ENCODE results near the gene MSLN.
"Not testable (repeated sequence)": the region's sequence is repeated elsewhere in the genome, so short reads cannot be mapped to it uniquely, and the experiment has no call there.

MSLN gene

DNA sequence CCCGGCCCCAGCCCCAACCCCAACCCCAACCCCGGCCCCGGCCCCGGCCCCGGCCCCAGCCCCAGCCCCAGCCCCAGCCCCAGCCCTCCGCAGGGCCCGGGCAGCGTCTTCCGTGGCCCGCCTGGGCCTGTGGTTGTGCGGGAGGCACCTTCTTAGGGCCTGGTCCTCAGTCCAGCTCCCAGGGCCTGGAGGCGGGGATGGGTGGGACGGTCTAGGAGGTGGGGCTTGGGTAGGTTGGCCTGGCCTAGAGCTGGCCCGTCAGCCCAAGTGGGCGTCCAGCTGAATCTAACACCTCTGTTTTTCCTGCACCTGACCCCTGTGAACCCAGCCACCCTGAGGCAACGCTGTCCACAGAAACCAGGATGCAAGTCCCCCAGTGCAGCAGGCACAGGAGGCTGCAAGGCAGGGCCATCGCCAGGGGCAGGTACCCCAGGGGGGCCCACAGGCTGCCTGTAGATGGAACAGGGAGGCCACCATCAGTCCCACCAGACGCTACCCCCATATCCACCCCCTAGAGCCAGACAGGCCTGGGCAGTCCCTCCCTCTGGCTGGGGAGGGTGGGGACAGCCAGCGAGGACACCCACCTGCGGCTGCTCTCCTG, 8.8 kb downstream of the MSLN start:
- no peak for DNase-seq (ENCODE audit: low read depth)
- TF ChIP-seq, protein P1, sequence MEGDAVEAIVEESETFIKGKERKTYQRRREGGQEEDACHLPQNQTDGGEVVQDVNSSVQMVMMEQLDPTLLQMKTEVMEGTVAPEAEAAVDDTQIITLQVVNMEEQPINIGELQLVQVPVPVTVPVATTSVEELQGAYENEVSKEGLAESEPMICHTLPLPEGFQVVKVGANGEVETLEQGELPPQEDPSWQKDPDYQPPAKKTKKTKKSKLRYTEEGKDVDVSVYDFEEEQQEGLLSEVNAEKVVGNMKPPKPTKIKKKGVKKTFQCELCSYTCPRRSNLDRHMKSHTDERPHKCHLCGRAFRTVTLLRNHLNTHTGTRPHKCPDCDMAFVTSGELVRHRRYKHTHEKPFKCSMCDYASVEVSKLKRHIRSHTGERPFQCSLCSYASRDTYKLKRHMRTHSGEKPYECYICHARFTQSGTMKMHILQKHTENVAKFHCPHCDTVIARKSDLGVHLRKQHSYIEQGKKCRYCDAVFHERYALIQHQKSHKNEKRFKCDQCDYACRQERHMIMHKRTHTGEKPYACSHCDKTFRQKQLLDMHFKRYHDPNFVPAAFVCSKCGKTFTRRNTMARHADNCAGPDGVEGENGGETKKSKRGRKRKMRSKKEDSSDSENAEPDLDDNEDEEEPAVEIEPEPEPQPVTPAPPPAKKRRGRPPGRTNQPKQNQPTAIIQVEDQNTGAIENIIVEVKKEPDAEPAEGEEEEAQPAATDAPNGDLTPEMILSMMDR (IDR thresholded peaks at IDR 0.05; ENCODE audit: low read depth, low read length, missing control alignments) = no peak
- in situ Hi-C loops (cut with HindIII; ENCODE audit: low sequenced_read_pairs) = no loop called here
- H3K4me3 ChIP-seq (ENCODE audit: low read depth, low read length) = no peak overlapping the region

DNA sequence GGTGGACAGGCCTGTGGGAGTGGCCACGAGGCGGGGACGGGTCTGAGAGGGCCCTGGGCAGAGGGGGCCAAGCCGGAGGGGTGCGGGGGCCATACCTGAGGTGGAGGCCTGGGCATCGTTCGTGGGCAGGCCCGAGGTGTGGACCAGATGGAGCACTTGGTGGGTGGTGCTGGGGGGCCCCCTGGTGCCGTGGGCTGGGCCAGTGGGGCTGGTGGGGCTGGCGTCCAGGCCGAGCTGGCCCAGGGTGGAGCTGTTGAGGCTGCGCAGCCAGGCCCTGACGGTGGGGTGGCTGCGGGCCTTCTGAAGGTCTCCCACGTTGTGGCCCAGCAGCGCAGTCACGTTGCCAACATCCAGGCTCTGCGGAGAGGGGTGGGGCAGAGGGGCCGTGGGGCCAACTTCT, 9.4 kb downstream of the MSLN start:
- no peak for DNase-seq (ENCODE audit: low read depth)
- TF ChIP-seq, protein P1 (IDR thresholded peaks at IDR 0.05; ENCODE audit: low read depth, low read length, missing control alignments) = no peak
- in situ Hi-C loops (cut with HindIII; ENCODE audit: low sequenced_read_pairs) = no loop called here
- no peak overlapping the region for H3K4me3 ChIP-seq (ENCODE audit: low read depth, low read length)

GRCh38 chr16:770411-770810, 9.9 kb downstream of the MSLN start:
- DNase-seq (ENCODE audit: low read depth) = no peak
- in situ Hi-C loops (cut with HindIII; ENCODE audit: low sequenced_read_pairs) = no loop called here
- H3K4me3 ChIP-seq (ENCODE audit: low read depth, low read length) = no peak overlapping the region
- TF ChIP-seq, protein P1 (IDR thresholded peaks at IDR 0.05; ENCODE audit: low read depth, low read length, missing control alignments) = no peak

DNA sequence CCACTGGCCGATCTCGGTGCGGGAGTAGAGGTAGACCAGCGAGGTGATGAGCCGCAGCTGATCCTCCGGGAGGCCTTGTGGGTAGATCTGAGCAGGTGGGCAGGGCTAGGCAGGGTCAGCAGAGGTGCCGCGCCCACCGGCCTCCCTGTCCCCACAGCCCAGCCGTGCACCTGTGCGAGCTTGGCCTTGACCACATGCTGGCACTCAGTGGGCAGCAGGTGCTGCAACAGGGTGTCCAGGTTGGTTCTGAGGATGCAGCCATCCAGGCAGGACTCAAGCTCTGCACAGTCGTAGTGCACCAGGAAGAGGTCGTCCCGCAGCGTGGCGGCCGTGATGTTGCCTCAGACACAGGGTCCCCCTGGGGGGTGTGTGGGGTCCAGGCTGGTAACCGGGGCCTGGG, 12.4 kb downstream of the MSLN start:
- H3K4me3 ChIP-seq (ENCODE audit: low read depth, low read length) = no peak overlapping the region
- DNase-seq (ENCODE audit: low read depth) = no peak
- in situ Hi-C loops (cut with HindIII; ENCODE audit: low sequenced_read_pairs) = no loop called here
- TF ChIP-seq, protein P1 (IDR thresholded peaks at IDR 0.05; ENCODE audit: low read depth, low read length, missing control alignments) = no peak

DNA sequence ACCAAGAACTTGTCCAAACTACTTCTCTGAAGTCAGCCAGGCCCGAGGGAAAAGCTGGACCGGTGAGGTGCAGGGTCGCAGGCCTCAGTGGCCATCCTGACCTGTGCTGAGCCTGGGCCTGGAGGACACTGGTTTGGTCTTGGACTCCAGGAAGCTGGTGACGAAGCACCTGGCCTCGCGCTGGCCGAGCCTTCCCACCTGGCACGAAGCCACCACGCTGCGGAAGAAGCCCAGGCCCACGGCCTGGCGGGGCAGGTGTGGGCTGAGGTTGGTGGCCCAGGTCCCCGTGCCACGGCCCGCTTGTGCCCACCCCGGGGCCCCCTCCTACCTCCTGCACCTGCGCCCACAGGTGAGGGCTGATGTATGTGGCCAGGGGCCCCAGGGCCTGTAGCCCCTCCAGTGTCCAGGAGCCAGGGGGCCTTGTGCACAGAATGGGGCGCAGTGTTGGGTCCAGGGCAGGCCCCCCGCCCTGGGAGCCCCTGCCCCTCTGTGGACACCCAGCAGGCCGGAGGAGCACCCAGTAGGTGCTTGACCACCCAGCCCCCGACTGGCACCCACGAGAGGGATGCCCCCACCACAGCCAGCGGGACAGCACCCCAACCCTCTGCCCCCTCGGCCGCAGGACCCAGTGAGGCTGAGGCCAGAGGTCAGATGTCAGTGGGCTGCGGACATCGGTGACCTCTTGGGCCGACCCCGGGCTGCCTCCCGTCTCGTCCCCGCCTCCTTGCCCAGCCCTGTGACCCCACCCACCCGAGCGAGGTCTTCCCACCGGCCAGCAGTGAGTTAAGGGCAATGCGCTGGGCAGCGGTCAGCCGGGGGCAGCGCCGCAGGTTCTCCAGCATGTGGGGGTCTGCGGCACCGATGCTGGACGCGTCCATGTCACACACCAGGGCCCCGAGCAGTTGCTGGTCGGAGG, 13.8 kb downstream of the MSLN start:
- DNase-seq (ENCODE audit: low read depth) = no peak
- TF ChIP-seq, protein P1 (IDR thresholded peaks at IDR 0.05; ENCODE audit: low read depth, low read length, missing control alignments) = no peak
- in situ Hi-C loops (cut with HindIII; ENCODE audit: low sequenced_read_pairs) = no loop called here
- no peak overlapping the region for H3K4me3 ChIP-seq (ENCODE audit: low read depth, low read length)

DNA sequence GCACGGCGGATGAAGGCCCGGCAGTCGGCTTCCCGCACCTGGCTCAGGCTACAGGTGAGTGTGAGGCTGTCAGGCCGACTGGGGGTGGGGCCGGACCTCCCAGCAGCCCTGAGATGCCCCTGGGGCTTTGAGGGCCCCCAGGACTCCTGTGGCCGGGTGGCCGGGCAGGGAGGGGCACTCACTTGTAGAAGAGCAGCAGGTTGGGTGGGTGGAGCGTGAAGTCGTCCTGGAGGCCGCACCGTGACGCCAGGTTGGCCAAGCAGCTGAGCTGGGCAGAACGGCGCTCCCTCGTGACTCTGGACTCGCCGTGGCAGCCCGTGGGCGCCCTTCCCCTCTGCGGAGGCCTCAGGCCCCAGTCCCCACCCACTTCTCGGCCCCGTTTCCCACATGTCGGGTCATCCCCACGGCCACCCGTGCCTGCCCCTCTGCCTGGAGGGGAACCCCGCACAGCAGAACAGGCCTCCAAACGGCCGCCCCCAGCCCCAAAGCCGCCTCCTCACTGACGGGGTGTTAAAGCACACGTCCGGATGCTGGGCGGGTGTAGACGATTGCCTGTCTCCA, 14.8 kb downstream of the MSLN start:
- no peak for DNase-seq (ENCODE audit: low read depth)
- TF ChIP-seq, protein P1 (IDR thresholded peaks at IDR 0.05; ENCODE audit: low read depth, low read length, missing control alignments) = no peak
- in situ Hi-C loops (cut with HindIII; ENCODE audit: low sequenced_read_pairs) = no loop called here
- no peak overlapping the region for H3K4me3 ChIP-seq (ENCODE audit: low read depth, low read length)

GRCh38 chr16:776298-776697, 15.8 kb downstream of the MSLN start:
- H3K4me3 ChIP-seq (ENCODE audit: low read depth, low read length); DNase-seq (ENCODE audit: low read depth); in situ Hi-C loops (cut with HindIII; ENCODE audit: low sequenced_read_pairs): not testable (repeated sequence)

Data from astrocyte of the cerebellum (primary cell).